ENCODE data around the gene MAP2. TPM values are rescaled to one million over a fixed set of nuclear protein-coding genes. Genes with fewer than 3 reads are reported as not detected.

The MAP2 gene
- total RNA-seq, 1 experiment from 2014 or later: 7.6 TPM

GRCh38 chr2:209666296-209666695 lies 242.4 kb downstream of the MAP2 start:
- H3K9me3 Mint-ChIP-seq: no peaks in the 10 kb centered on the region
- H3K36me3 Mint-ChIP-seq: no peaks in the 10 kb centered on the region
- ATAC-seq (peak; percentile 58; the same call in 1 of the 2 replicates), DNase-seq (ENCODE audit: low spot score) (no peak)
- TF ChIP-seq ARID4B (CRISPR knock-in tag; IDR thresholded peaks at IDR 0.05; ENCODE audit: borderline replicate concordance) (no peak), ATF6 (CRISPR knock-in tag; IDR thresholded peaks at IDR 0.05) (no peak), TCF7 (CRISPR knock-in tag; IDR thresholded peaks at IDR 0.05; ENCODE audit: low read depth) (no peak), AR (CRISPR knock-in tag; IDR thresholded peaks at IDR 0.05) (no peak), NFE2L1 (CRISPR knock-in tag; IDR thresholded peaks at IDR 0.05) (no peak)
- no peak overlapping the region for H3K4me3 Mint-ChIP-seq
- POLR2A ChIA-PET: no interaction called here
- no peaks in the 10 kb centered on the region for H3K27me3 Mint-ChIP-seq (ENCODE audit: low read depth)
- no peak overlapping the region; the same call in 1 of the 2 replicates for H3K27ac Mint-ChIP-seq
- CTCF ChIA-PET: no interaction called here
- H3K4me1 Mint-ChIP-seq: peaks cover 45% of the 10 kb centered on the region

- ATAC-seq (no peak), DNase-seq (ENCODE audit: low spot score) (no peak)
- H3K27me3 Mint-ChIP-seq (ENCODE audit: low read depth): no peaks in the 10 kb centered on the region
- H3K4me1 Mint-ChIP-seq: peaks cover 24% of the 10 kb centered on the region
- H3K4me3 Mint-ChIP-seq: no peak overlapping the region
- no peaks in the 10 kb centered on the region for H3K36me3 Mint-ChIP-seq
- no peak for TF ChIP-seq CREM (CRISPR knock-in tag; IDR thresholded peaks at IDR 0.05)
- no peak overlapping the region for H3K27ac Mint-ChIP-seq
- CTCF ChIA-PET: interaction anchor here (0.5 kb wide), 1 partner anchor 1454 kb away, joined by 3 read pairs; no protein-coding TSS in a partner anchor
- peaks cover 2% of the 10 kb centered on the region; the same call in 1 of the 2 replicates for H3K9me3 Mint-ChIP-seq
- POLR2A ChIA-PET: no interaction called here
Observed at GRCh38 chr2:209671020-209671680, 247.3 kb downstream of the MAP2 start.

- H3K36me3 Mint-ChIP-seq: no peaks in the 10 kb centered on the region
- H3K9me3 Mint-ChIP-seq: peaks cover 3% of the 10 kb centered on the region; the same call in 1 of the 2 replicates
- DNase-seq (ENCODE audit: low spot score) (no peak), ATAC-seq (no peak)
- ChIA-PET POLR2A (no interaction called here), CTCF (no interaction called here)
- no peaks in the 10 kb centered on the region for H3K27me3 Mint-ChIP-seq (ENCODE audit: low read depth)
- peaks cover 10% of the 10 kb centered on the region for H3K4me1 Mint-ChIP-seq
- no peak overlapping the region for H3K27ac Mint-ChIP-seq
- no peak overlapping the region for H3K4me3 Mint-ChIP-seq
- TF ChIP-seq ZNF532 (CRISPR knock-in tag; IDR thresholded peaks at IDR 0.05; ENCODE audit: borderline replicate concordance) (no peak), CREM (CRISPR knock-in tag; IDR thresholded peaks at IDR 0.05) (no peak), OVOL2 (CRISPR knock-in tag; IDR thresholded peaks at IDR 0.05; ENCODE audit: borderline replicate concordance) (no peak), ETV6 (CRISPR knock-in tag; IDR thresholded peaks at IDR 0.05) (no peak), ARID4B (CRISPR knock-in tag; IDR thresholded peaks at IDR 0.05; ENCODE audit: borderline replicate concordance) (no peak), IRF1 (CRISPR knock-in tag; IDR thresholded peaks at IDR 0.05) (no peak)
Observed at GRCh38 chr2:209673811-209674210, 250.0 kb downstream of the MAP2 start.
